ENCODE data around the gene LYST. TPM values are rescaled to one million over a fixed set of nuclear protein-coding genes. Genes with fewer than 3 reads are reported as not detected.

The LYST gene
- total and polyA plus RNA-seq, 2 of the 8 experiments (the other 6 are each of a cell fraction or from before 2014, with no cell fraction given): 0.29 to 0.58 TPM

- Histone ChIP-seq H3K9me3 (ENCODE audit: insufficient read depth in 2 of 2, low read depth in 1 of 2, low read length in 1 of 2) (no peaks in the 10 kb centered on the region), H3K14ac (ENCODE audit: insufficient read length) (no peak overlapping the region), H3K79me1 (ENCODE audit: low read depth, low read length) (no peaks in the 10 kb centered on the region), H2AFZ (ENCODE audit: low read length) (no peak overlapping the region), H3K23me2 (ENCODE audit: low read depth, low read length) (no peaks in the 10 kb centered on the region), H4K5ac (ENCODE audit: insufficient read length, low read depth, low read length) (no peak overlapping the region), H3K27ac (ENCODE audit: low read depth, low read length) (no peak overlapping the region), H3K56ac (replicated peaks; ENCODE audit: insufficient read length, low read depth, low read length) (no peak overlapping the region), H3K36me3 (ENCODE audit: control insufficient read depth in 2 of 4, insufficient read depth in 4 of 4, low read length in 3 of 4) (no peaks in the 10 kb centered on the region), H2BK120ac (replicated peaks; ENCODE audit: low read depth, low read length) (no peak overlapping the region), H4K91ac (replicated peaks; ENCODE audit: insufficient read length, low read length) (no peak overlapping the region), H3K4me2 (ENCODE audit: insufficient read depth in 1 of 2, low read depth in 2 of 2, low read length in 2 of 2) (no peak overlapping the region), H3K18ac (ENCODE audit: extremely low read depth, low read length) (no peak overlapping the region), H2BK5ac (ENCODE audit: low read depth, low read length) (no peak overlapping the region), H3K4ac (replicated peaks; ENCODE audit: insufficient read length, low read depth, low read length) (no peak overlapping the region), H4K8ac (ENCODE audit: extremely low read depth, insufficient read depth, low read length) (no peak overlapping the region), H2BK12ac (ENCODE audit: low read depth, low read length) (no peak overlapping the region), H3K27me3 (replicated peaks in 1 of 4; ENCODE audit: control insufficient read depth in 3 of 4, extremely low read depth in 1 of 4, insufficient read depth in 3 of 4, low read length in 3 of 4) (no peaks in the 10 kb centered on the region), H2BK20ac (ENCODE audit: low read length) (no peak overlapping the region), H3K4me1 (replicated peaks in 1 of 4; ENCODE audit: control insufficient read depth in 3 of 4, insufficient read depth in 4 of 4, low read length in 3 of 4) (no peaks in the 10 kb centered on the region), H3K4me3 (ENCODE audit: extremely low read depth in 1 of 4, insufficient read depth in 2 of 4, low read depth in 3 of 4, low read length in 4 of 4) (no peak overlapping the region), H3K23ac (ENCODE audit: insufficient read length) (no peak overlapping the region), H3K79me2 (ENCODE audit: control insufficient read depth in 1 of 2, insufficient read depth in 2 of 2, low read length in 2 of 2) (no peaks in the 10 kb centered on the region), H3K9ac (replicated peaks in 1 of 4; ENCODE audit: extremely low read depth in 1 of 4, low read depth in 3 of 4, low read length in 3 of 4) (no peak overlapping the region), H4K20me1 (replicated peaks in 1 of 2; ENCODE audit: control insufficient read depth in 1 of 2, insufficient read depth in 2 of 2, low read length in 2 of 2) (no peaks in the 10 kb centered on the region), H2AK5ac (ENCODE audit: low read depth, low read length) (no peak overlapping the region), H2BK15ac (ENCODE audit: low read length) (no peak overlapping the region)
- FAIRE-seq: no peak
- DNase-seq (ENCODE audit: low read depth in 1 of 2, low spot score in 2 of 2): no peak
- ChIA-PET POLR2A (ENCODE audit: partially characterized antibody) (no interaction called here), CTCF (ENCODE audit: partially characterized antibody) (interaction anchor here (1.1 to 1.6 kb wide), 2 partner anchors 135 to 222 kb away, joined by 3 read pairs; no protein-coding TSS in a partner anchor)
- TF ChIP-seq GTF2F1 (IDR thresholded peaks at IDR 0.05; ENCODE audit: borderline replicate concordance, low read depth, low read length) (no peak), USF2 (IDR thresholded peaks at IDR 0.05; ENCODE audit: low read length) (no peak), SIN3A (conservative IDR thresholded peaks at IDR 0.05 in 1 of 2, IDR thresholded peaks at IDR 0.05 in 1 of 2; ENCODE audit: low read depth in 1 of 2, low read length in 2 of 2) (no peak), BACH1 (IDR thresholded peaks at IDR 0.05; ENCODE audit: low read length) (no peak), TAF1 (IDR thresholded peaks at IDR 0.05; ENCODE audit: low read depth, low read length) (no peak), CHD1 (IDR thresholded peaks at IDR 0.05; ENCODE audit: low read depth, low read length) (no peak), JUND (IDR thresholded peaks at IDR 0.05; ENCODE audit: low read length) (no peak), MAFK (IDR thresholded peaks at IDR 0.05; ENCODE audit: low read depth, low read length) (no peak), POU5F1 (IDR thresholded peaks at IDR 0.05; ENCODE audit: low read depth, low read length) (no peak), EGR1 (IDR thresholded peaks at IDR 0.05; ENCODE audit: borderline replicate concordance, low read depth, low read length) (no peak), CHD2 (IDR thresholded peaks at IDR 0.05; ENCODE audit: low read length) (no peak), RBBP5 (IDR thresholded peaks at IDR 0.05; ENCODE audit: borderline replicate concordance, low read depth, low read length) (no peak), ZNF274 (IDR thresholded peaks at IDR 0.05; ENCODE audit: borderline replicate concordance, extremely low read depth, low read length) (no peak), EZH2 (IDR thresholded peaks at IDR 0.05; ENCODE audit: low read depth, low read length, severe bottlenecking) (no peak), CREB1 (IDR thresholded peaks at IDR 0.05) (no peak)
These were observed 130.4 kb downstream of the LYST start for GRCh38 chr1:235736263-235736662.

Measured in H1 (cell line).